ENCODE data around the gene GJA4.
A peak's percentile ranks its signal among the peaks of the same experiment; 100 is the strongest.
"Not testable (repeated sequence)": the region's sequence is repeated elsewhere in the genome, so short reads cannot be mapped to it uniquely, and the experiment has no call there.

The GJA4 gene

DNA sequence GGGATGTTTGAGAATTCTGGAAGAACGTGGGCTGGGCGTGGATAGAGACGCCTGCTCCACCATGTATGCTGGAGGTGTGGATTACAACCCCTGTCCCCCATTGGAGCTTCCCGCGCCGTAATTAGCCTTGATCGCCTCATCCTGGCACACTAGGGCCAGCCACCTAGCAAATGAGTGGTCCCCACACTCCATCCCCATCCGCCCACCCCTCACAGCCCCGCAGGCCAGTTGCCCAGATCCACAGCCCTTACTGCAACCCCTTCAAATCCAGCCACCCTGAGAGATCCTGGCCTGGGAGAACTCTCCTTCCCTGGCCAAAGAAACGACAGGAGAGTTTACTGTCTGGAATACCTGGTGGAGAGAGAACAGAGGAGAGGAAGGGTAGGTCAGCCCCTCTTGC is 375 bp upstream of the GJA4 start:
- no peak for DNase-seq (ENCODE audit: low spot score)

DNA sequence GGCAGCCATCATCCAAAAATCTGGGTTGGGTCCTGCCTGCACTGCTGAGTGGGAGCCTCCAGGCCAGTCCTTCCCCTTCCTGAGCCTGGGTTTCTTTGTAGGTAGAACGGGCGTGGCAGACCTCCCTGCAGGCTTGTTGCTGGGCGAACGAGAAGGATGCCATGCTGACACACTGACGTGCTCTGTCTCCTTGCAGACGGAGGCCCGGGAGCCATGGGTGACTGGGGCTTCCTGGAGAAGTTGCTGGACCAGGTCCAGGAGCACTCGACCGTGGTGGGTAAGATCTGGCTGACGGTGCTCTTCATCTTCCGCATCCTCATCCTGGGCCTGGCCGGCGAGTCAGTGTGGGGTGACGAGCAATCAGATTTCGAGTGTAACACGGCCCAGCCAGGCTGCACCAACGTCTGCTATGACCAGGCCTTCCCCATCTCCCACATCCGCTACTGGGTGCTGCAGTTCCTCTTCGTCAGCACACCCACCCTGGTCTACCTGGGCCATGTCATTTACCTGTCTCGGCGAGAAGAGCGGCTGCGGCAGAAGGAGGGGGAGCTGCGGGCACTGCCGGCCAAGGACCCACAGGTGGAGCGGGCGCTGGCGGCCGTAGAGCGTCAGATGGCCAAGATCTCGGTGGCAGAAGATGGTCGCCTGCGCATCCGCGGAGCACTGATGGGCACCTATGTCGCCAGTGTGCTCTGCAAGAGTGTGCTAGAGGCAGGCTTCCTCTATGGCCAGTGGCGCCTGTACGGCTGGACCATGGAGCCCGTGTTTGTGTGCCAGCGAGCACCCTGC is 1.4 kb downstream of the GJA4 start:
- no peak for DNase-seq (ENCODE audit: low spot score)

DNA sequence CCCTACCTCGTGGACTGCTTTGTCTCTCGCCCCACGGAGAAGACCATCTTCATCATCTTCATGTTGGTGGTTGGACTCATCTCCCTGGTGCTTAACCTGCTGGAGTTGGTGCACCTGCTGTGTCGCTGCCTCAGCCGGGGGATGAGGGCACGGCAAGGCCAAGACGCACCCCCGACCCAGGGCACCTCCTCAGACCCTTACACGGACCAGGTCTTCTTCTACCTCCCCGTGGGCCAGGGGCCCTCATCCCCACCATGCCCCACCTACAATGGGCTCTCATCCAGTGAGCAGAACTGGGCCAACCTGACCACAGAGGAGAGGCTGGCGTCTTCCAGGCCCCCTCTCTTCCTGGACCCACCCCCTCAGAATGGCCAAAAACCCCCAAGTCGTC is 2.0 kb downstream of the GJA4 start:
- no peak for DNase-seq (ENCODE audit: low spot score)

DNA sequence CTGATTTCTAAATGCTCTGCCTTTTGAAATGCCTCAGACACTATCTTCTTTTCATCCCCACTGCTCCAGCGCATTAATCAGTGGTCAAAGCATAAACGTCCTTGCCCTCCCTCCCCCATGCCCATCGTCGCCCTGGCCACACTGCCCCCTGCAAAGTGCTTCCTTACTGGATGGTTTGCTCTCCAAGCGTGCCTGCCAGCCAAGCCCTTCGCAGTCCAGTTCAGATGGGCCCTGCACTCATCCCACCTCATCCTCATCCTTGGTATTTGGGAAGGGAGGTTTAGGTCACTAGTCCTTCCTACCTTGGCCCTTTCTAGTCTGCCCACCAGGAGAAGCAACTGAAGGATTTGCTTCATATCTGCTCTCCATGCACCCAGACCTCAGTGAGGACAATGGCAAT is 3.1 kb downstream of the GJA4 start:
- no peak for DNase-seq (ENCODE audit: low spot score)

DNA sequence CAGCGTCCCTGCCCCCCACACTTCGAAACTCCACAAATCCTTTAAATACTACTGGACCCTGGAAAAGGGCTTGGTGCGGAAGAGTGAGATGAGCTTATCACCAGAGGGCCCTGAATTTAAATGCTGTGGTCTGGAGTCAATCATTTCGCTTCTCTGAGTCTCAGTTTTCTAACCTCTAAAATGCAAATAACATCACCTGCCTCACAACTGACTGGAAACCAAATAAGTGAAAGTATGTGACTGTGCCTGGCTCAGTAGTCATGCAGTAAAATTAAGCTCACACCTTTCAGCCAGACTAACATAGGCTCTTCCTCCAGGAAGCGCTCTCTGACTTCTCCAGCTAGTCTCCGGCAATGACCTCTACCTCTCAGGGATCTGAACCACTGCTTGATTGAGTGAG is 4.2 kb downstream of the GJA4 start:
- DNase-seq (ENCODE audit: low spot score) = no peak

DNA sequence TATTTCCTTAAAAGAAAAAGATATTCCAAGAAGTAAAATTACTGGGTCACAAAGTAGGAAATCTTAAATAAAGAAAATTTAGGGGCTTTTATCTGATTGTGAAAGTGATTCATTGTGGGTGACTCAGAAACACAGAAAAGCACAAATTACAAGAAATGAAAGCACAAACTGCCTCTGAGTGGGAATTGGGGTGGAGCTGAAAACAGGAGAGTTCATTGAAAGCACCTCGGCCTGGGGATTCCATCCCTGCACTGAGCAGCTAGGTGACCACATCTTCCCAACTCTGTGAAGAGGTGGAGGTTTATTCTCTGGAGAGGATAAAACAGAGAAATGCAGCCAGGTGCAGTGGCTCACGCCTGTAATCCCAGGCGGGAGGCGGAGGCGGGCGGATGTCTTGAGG is 7.4 kb downstream of the GJA4 start:
- peak; percentile 45 for DNase-seq (ENCODE audit: low spot score)

DNA sequence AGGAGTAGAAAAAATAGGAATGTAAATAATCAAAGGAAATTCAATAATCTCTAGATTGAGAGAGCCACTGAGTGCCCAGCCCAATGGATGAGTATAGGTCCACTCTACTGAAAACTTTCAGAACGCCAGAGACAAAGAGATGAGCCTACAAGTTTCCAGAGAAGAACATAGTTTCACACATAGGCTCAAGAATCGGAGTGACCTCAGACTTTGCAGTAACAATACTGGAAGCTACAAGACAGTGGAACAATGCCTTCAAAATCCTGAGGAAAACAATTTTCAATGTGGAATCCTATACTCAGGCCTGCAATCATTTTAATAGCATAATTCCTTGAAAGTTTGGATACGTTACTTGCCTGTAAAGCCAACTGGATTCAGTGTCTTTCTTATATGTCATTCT is 11.0 kb downstream of the GJA4 start:
- no peak for DNase-seq (ENCODE audit: low spot score)

DNA sequence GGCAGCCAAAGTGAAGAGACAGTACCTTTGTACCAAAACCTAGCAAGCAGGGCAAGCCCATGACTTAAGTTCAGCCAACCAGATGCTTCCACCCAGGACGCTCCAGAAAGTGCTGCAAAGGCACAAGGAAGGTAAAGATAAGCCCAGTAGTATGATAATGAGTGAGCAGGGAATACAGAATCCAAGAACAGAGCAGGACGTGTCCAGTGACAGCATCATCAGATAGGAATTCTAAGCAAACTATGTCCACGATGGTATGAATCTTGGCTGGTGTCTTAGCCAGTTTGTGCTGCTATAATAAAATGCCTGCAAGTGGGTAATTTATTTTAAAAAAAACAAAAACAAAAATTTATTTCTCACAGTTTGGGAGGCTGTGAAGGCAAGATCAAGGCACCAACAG is 13.6 kb downstream of the GJA4 start:
- peak; percentile 77 for DNase-seq (ENCODE audit: low spot score)

DNA sequence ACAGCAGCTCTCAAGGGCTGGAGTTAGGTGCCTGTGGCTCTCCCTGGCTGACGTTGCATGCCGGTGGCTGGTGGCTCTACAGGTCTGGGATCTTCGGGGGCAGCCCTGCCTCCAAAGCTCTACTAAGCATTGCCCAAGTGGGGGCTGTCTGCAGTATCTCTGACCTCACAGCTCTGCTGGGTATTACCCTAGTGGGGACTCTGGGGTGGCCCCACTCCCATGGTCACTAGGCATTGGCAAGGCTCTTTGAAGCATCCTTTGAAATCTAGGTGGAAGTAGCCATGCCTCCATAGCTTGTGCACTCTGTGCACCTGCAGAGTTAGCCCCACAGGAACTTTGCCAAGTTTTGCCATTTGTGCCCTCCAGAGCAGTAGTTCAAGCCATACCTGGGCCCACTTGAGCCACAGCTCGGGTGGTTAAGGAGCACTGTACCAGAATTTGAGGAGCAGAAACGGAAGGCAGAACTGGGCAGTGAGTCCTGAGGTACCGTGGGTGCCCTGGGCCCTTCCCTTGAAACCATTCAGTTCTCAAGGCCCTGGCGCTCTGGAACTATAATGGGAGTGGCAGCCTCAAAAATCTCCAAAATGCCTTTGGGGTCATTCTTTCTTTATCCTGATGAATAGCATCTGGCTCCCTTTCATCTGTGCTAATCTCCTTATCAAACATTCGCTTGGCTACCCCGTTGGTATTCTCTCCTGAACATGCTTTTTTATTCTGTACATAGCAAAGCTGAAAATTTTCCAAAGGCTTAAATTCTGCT is 15.4 kb downstream of the GJA4 start:
- no peak for DNase-seq (ENCODE audit: low spot score)

DNA sequence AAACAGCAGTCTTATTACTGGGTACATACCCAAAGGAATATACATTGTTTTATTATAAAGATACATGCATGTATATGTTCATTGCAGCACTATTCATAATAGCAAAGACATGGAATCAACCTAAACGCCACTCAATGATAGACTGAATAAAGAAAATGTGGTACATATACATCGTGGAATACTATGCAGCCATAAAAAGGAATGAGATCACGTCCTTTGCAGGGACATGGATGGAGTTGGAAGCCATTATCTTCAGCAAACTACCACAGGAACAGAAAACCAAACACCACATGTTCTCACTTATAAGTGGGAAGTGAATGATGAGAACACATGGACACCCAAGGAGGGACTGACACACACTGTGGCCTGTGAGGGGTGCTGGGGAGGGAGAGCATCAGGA is 18.0 kb downstream of the GJA4 start:
- not testable (repeated sequence) for DNase-seq (ENCODE audit: low spot score)

DNA sequence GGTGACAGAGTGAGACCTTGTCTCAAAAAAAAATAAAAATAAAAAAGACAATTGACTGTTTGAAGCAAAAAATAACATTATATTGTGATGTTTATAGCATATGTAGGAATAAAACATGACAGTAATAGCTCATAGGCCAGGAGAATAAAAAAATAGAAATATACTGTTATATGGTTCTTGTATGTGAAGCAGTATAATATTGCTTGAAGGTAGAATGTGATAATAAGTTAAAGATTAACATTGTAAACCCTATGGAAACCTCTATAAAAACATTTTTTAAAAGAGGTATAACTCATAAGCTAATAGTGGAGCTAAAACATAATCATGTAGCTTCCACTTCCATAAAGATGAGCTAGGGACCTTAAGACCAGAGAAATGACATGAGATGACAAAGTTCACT is 23.5 kb downstream of the GJA4 start:
- DNase-seq (ENCODE audit: low spot score) = no peak

DNA sequence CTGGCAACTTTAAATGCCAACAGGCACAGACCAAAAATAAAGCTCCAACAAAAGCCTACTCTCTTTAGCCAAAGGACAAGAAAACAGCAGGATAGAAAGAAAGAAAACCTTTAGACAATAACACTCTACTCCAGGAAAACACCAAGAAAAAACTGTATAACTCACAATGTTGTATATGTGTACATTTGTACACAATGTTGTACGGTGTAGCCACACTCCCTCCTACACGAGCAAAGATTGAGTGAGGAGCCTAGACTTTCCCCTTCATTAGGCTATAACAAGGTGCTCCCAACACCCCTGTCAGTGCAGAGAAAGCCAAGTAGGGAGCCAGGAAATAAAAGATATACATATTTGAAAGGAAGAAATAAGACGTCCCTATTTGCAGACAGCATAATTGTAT is 24.0 kb downstream of the GJA4 start:
- no peak for DNase-seq (ENCODE audit: low spot score)

DNA sequence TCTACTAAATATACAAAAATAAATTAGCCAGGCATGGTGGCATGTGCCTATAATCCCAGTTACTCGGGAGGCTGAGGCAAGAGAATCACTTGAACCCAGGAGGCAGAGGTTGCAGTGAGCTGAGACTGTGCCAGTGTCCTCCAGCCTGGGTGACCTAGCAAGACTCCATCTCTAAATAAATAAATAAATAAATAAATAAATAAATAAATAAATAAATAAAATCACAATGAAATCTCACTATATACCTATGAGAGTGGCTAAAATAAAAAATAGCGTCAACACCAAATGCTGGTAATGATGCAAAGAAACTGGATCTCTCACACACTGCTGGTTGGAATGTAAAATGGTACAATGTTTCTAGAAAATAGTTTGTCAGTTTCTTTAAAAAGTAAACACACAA is 26.1 kb downstream of the GJA4 start:
- not testable (repeated sequence) for DNase-seq (ENCODE audit: low spot score)

DNA sequence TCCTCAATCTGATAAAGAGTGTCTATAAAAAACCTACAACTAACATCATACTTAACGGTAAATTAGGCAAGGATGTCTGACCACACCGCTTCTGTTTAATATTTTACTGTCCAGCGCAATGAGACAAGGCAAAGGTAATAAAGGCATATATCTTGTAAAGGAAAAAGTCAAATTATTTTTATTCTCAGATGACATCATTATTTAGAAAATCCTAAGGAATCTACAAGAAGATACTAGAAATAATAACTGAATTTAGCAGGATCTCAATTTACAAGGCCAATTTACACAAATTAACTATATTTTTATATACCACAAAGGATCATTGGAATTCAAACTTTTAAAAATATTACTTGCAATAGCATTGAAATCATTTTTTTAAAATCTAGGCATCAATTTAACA is 29.4 kb downstream of the GJA4 start:
- no peak for DNase-seq (ENCODE audit: low spot score)

DNA sequence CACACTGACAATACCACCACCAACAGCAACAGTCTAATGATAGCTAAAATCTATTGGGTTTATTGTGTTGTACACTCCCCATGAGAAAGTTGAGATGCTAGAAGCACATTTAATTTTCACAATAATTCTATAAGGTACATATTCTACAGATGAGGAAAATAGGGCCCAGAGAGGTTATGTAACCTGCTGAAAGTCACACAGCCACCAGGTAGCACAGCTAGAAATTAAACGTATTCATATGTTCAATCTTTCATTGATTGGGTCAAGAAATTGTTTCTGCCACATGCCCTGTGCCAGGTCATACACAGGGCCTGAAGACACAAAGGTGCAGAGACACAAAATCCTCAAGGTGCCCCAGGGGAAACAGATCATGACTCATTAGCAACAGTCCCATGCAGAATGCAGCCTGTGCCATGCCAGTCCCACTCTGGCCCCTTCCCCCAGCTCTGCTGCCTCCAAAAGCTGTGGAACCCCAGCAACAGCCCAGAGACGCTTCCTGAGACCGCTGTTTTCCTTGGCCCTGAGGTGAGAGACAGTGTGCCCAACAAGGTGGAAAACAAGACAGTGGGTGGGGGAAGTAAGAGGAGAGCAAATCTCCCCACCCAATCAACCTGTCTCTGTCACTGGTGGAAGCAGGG is 32.1 kb downstream of the GJA4 start:
- no peak for DNase-seq (ENCODE audit: low spot score)

DNA sequence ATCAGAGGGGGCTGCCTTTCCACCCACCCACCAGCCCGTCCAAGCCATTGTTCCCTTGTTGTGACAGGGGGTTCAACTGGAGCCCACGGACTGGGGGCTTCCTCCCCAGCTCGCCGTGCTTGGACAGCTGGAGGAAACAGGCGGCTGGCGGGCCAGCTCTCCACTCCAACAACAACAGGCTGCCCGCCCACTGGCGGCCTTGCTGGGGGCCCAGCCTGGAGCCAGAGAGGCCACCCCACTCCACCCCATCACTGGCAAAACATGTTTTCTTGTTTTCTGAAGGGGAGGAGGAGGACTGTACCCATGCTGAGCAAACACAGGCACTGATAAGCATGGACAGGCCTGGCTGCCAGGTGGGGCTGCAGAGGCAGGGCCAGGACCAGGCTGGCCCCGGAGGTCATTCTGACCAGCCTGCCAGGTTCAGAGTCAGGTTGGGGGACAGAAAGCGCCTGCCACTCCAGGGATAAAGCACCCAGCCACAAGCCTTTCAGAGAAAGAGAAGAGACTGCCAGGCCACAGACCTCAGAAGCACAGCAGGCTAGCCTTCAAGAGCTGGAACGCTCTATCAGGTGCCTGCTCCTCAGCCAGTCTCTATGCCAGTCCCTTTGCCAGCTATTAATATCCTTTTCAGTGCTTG is 32.8 kb downstream of the GJA4 start:
- no peak for DNase-seq (ENCODE audit: low spot score)

DNA sequence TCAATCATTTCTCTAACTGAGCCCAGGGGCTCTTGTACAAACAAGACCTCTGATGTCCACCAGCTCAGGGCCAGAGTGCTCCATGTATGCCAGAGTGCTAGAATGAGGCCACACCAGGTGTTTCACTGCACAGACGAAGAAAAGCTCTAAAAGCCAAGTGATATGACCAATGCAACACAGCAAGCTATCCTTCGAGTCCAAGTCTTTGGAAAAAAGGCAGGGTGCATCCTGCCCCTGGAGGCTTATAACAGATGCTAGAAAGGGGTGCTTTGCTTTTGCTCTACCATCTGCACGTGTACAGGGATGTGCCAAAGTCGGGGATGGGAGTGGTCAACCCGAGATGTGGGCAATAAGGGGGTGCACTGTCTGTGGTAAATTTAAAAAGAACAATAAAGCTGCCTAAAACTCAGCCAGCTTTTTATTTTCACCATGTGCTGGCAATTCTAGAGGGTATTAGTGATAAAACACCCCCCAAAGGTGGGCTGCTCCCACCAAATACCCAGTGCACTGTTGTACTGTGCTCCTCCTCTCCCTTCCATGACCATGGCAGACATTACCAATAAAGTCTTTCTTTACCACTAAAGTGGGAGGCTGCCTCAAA is 34.6 kb downstream of the GJA4 start:
- no peak for DNase-seq (ENCODE audit: low spot score)

DNA sequence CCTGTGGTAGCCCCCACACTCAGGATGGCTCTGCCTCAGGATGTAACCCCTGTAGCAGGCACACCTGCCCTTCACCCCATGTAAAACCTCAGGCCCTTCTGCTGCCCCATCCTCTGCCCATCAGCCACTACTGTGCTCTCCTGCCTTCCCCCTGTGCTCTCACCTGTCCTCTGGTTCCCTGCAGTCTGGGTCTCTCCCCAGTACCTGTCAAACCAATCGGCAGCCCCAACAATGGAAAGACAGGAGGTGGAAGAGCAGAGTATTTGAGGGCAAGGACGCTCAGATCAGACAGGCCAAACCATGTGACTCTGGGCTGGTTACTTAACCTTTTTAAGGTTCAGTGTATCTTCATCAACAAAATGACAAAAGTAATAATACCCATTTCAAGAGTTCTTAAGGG is 35.8 kb downstream of the GJA4 start:
- no peak for DNase-seq (ENCODE audit: low spot score)

DNA sequence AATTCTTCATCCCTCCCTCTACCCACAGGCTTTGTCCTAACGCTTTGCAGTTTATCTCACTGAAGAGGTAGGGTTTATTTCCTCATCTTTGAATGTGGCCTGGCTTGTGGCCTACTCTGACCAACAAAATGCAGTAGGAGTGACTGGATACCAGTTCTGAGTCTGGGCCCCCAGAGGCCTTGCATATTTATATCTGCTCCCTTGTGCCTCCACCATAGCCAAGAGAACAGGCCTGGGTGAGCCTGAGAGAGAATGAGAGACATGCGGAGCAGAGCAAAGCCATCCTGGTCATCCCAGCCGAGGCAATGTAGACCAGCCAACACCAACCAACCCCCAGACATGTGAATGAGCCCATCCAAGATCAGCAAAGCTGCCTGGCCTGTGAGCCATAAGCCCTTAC is 36.5 kb downstream of the GJA4 start:
- DNase-seq (ENCODE audit: low spot score) = peak; percentile 38

DNA sequence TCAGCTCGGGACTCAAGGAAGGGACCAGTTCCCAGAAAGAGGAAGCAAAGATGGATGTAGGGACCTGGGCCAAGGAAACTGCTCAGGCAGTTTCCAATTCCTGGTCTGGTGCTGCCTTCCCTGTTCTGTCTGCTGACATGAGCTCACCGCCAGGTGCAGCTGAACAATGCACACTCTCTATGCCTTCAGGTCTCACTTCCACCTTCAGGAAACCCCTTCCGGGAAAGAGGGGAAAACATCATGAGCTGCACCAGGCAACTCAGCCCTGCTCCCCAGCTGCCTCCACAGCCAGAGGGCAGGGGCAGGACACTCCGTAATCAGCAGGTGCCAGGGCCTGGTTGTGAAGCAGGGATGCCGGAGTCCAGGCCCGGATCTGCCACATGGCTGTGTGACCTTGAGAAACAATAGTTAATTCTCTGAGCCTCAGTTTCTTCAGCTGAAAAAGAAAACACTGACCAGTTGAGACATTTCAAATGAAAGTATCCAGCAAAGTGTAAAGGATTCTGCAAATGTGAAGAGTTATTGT is 39.0 kb downstream of the GJA4 start:
- DNase-seq (ENCODE audit: low spot score) = no peak

DNA sequence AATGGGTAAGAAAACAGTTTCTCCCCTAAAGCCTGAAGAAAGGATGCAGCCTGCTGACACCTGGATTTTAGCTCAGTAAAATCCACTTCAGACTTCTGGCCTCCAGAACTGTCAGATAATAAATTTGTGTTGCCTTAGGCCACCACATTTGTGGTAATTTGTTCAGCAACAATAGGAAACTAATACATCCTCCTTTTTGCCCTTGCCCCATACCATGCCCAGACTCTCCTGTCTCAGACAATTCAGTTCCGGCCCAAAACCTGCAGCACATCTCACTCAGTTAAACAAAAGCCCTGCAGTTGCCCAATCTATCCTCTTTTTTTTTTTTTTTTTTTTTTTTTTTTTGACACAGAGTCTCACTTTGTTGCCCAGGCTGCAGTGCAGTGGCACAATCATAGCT is 40.9 kb downstream of the GJA4 start:
- no peak for DNase-seq (ENCODE audit: low spot score)
